ENCODE measurements around the gene SLC22A3.
"Not testable (repeated sequence)": the region's sequence is repeated elsewhere in the genome, so short reads cannot be mapped to it uniquely, and the experiment has no call there.

Gene SLC22A3

DNA sequence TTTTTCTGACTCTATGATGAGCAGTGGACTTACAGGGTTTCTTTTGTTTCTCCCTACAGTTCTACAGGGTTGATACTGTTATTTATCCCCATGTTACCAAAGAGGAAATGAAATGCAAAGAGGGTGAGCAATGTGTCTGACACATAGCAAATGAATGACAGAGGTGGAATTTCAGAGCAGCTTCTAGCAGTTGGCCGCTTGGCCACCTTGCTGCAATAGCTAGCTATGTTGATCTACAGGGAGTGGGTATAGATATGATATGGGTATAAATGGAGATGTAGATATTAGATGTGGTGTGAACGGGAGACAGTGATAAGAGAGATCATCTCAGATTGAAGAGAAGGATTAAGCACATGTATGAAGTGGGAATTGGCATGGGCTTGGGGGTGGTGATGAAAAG is 10.9 kb upstream of the SLC22A3 start:
- DNase-seq: no peak

GRCh38 chr6:160337991-160338390 is 10.2 kb upstream of the SLC22A3 start:
- no peak for DNase-seq

- DNase-seq: no peak
These were observed 5.0 kb upstream of the SLC22A3 start for GRCh38 chr6:160343144-160343543.

DNA sequence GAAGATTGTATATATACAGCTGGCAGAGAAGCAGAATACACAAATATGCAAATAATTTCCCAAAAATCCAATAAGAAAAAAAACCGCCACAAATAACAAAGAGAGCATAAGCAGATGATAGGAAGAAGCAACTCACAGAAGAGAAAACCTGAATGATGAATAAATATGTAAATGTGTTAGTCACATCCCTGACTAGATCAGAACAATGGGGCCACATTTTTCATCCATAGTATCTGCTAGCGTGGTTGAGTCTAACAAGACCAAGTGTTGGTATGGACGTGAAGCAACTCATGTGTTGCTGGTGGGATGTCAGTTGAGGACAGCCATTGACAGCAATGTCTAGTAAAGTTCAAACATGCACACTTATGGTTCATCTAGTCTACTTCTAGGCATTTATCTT is 3.9 kb upstream of the SLC22A3 start:
- no peak for DNase-seq

DNA sequence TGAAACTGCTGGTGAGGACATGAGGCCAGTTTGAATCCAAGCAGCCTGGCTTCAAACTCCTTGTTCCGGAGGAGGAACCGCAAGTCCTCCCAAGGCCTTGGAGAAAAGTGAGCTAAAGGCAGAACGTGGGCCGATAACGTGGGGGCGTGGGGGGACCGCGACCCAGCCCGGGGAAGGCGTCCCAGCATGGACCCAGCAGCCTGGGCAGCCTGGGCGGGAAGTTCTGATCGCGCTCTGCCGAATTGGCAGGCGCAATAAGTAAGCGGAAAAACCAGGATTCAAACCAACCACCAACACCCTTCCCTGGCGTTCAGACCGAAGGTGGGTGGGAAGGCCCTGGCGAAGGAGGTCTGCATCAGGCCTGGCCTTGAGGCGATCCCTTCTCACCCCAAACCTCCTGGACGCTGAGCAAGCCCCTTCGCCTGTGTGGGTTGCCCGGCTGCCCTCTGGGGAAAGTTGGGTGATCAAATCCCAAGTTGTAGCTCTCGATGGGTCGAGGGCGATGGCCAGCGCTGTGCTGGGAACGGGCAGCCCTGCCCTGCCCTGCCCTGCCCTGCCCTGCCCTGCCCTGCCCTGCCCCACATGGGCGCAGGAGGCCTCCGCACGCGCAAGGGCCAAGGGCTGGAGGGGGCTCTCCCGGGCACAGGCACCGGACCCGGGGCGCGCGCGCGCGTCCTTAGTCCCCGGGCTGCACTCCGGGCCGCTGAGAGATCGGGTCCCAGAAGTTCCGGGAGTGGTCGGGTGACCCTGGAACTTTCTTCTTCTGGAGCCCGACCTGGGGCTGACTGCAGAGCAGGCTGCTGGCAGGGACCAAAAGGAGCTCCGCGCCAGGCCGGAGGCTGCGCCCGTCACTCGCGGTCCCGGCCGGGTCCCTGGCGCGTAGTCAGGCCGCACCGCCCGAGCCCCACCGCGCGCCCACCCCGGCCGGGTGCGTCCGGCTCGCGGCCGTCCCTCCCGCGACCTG is 637 bp upstream of the SLC22A3 start:
- DNase-seq: no peak

- DNase-seq: no peak
These were observed 853 bp downstream of the SLC22A3 start for GRCh38 chr6:160349020-160349441.

- DNase-seq: no peak
These were observed 1.7 kb downstream of the SLC22A3 start for GRCh38 chr6:160349814-160350350.

DNA sequence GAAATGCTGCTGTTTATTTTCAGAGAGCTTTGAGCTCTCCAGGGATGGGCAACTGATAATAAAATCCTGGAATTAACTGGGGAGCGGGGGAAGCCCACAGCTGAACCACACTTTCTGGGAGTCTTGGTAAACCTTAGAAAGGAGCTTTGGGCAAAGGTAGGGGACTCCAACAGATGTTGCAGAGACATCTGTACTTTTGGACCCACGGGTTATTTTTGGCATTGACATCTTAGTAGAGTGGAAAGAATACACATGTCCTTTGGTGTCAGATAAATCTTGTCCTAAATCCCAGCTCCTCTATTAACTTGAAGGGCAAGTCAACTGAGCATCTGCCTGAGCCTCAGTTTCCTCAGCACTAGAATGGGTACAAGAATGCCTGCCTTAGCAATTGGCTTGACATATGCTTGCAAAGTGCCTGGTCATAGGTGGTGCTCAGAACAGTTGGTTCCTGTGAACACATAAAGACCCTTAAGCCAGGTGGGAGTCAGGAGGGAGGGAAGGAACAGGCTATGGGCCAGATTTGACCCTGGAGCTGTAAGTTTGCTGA is 5.8 kb downstream of the SLC22A3 start:
- DNase-seq: no peak

DNA sequence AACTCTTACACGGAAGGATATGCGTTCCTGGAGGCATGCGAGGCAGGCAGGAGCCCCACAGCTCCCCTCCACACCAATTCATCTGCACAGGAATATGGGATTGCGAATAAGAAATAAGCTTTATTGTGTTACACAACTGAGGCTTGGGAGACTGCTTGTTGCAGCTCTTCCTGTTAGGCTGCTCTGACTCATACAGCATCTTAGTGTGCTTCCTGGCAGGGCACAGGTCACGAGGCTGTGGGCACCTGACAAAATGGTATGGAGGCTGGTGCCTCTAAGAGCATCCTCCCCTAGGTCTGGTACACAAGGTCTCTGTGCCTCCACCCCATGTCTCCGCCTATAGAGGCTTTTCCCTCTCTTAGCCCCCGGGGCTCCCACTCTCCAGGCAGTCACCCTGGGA is 6.8 kb downstream of the SLC22A3 start:
- DNase-seq: no peak

DNA sequence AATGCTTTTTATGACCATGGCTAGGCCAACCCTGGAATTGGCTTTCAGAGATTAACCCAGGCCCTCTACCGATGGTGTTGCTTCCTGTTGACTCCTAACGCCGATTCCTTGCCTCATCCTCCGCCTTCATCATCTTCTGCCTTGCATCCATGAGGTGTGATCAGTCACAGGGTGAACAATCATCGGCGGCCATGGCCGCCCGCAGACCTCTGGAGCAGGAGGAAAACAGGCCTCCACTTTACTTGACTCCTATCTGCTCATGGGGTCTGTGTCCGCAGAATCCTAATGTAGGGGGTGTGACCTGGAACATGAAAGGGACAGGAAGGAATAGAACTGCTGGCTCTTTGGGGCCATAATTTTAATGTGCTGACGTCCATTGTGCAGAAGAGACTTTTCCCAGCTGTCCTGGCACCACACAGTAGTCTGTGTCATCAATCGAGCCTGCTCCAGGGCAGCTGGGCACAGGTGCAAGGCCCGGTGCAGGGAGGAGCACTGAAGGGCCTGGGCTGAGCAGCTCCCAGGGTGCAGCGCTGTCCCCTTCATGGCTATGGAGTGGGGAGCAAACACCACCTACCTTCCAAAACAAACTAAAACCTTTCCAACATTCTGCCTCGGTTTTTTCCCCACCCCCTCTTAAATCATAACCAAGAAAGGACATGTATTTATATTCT is 8.0 kb downstream of the SLC22A3 start:
- DNase-seq: no peak

DNA sequence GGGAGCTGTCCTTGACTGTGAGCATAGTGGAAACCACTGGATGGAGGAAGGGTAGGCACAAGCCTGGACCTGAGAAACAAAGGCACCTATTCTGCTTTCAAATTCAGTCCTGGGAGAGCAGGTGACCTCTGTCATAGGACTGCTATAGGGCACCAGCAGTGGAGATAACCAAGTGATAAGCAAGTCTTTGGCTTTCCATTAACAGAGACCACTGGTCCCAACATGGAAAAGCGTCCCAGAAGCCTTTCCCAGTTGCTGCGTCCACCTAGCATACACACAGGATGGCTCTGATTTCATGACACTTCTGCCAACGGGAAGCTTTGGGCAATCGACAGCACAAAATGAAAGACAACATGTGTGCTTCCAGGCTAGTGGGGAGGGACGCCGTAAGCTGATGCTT is 8.9 kb downstream of the SLC22A3 start:
- DNase-seq: no peak

DNA sequence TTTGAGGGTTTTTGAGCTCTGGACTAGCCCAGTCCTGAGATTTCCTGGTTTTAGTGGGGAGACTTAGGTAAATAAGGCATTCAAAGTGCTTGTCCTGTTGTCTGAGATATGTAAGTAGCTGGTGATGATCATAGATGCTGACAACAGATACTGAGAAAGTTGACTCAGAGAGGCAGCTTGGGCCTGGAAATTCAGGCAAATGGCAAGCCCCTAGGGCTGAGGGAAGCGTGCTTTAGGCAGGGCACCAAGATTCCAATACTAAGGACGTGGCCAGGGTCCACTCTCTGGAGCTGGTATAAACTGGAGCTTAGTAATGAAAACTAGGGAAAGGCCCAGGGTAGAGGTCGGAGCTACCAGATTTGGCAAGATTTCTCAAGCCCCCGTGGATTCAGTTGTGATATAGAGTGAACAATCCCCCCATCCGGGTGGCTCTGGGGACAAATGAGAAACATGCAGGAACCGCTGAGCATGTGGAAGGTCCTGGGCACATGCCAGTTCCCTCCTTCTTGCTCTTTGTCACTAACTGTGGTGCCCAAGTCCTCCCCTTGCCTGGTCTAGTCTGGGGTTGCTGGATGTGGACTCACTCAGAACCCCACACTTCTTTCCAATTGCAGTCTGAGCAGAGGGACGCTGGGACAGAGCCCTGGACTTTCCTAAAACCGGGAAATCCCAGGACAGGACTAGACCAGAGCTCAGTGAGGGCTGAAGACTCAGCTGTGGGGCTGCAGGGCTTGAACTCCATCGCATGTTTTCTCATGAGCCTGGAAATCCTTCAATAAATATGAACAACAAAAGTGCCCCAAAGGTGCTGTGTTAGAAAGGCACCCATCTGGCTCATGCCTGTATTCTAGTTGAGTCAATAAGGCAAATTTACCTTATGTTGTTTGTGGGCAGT is 10.3 kb downstream of the SLC22A3 start:
- DNase-seq: no peak

- DNase-seq: no peak
These were observed 12.8 kb downstream of the SLC22A3 start for GRCh38 chr6:160360955-160361354.

DNA sequence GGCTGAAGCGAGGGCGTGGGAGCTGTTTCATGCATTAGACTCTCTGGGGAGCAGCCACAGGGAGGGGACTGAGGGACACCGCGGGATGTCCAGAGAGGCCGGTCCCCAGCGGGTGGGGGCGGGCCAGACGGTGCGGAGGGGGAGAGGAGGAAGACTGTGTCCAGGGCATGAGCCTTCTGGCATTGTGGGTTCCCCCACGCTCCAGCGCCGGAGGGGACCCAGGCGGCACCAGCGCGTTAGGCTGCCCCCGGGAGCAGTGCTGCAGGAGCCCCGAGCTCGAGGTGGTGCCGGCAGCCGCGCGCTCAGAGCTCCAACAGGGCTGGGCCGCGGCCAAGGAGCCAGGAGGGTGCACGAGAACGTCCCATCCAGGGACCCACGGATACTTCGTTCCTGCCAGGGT is 14.4 kb downstream of the SLC22A3 start:
- DNase-seq: no peak

GRCh38 chr6:160363016-160363996 is 15.1 kb downstream of the SLC22A3 start:
- no peak for DNase-seq

- no peak for DNase-seq
These were observed 16.9 kb downstream of the SLC22A3 start for GRCh38 chr6:160365117-160365516.

GRCh38 chr6:160367798-160368547 is 19.8 kb downstream of the SLC22A3 start:
- DNase-seq: no peak

GRCh38 chr6:160368670-160369069 is 20.5 kb downstream of the SLC22A3 start:
- DNase-seq: no peak

GRCh38 chr6:160373601-160374000 is 25.4 kb downstream of the SLC22A3 start:
- DNase-seq: not testable (repeated sequence)

- no peak for DNase-seq
These were observed 26.8 kb downstream of the SLC22A3 start for GRCh38 chr6:160374836-160375560.
